SK-N-SH treated with all-trans-retinoic acid at 6 μM for 48 hours (cell line): ENCODE results near the gene SCMH1.

Experiments used
- ARNTL ChIP-seq: fragments of 450-650 bp; formaldehyde crosslinking; IDR thresholded peaks from 2 replicates; pipeline ENCODE4 v1.5.0; 2020; ENCODE audit warnings: low read depth, mild to moderate bottlenecking, moderate library complexity, borderline replicate concordance
- CSRNP3 ChIP-seq: fragments of 250-450 bp; sonication (Bioruptor Pico); IDR thresholded peaks from 2 replicates; pipeline ENCODE4 v1.5.1; 2021; ENCODE audit warnings: mild to moderate bottlenecking, moderate library complexity
- PATZ1 ChIP-seq: fragments of 250-450 bp; sonication (Bioruptor Pico); IDR thresholded peaks from 2 replicates; pipeline ENCODE4 v1.8.0; 2020; ENCODE audit warnings: mild to moderate bottlenecking, moderate library complexity, borderline replicate concordance
- ZFP3 ChIP-seq: fragments of 250-450 bp; sonication (Bioruptor Pico); IDR thresholded peaks from 2 replicates; pipeline ENCODE4 v1.5.0; 2020; ENCODE audit warnings: mild to moderate bottlenecking, moderate library complexity
- ZNF70 ChIP-seq: fragments of 450-650 bp; formaldehyde crosslinking; IDR thresholded peaks from 2 replicates; pipeline ENCODE4 v1.5.0; 2020; ENCODE audit warnings: mild to moderate bottlenecking, moderate library complexity
- ZNF8 ChIP-seq: fragments of 450-650 bp; formaldehyde crosslinking; IDR thresholded peaks from 2 replicates; pipeline ENCODE4 v1.5.0; 2020; ENCODE audit warnings: mild to moderate bottlenecking, moderate library complexity

GRCh38 chr1:41158147-41158875 lies 83.8 kb downstream of the SCMH1 start:
- TF ChIP-seq PATZ1 (CRISPR knock-in tag): no peak
- TF ChIP-seq CSRNP3 (CRISPR knock-in tag): no peak
- TF ChIP-seq ZFP3 (CRISPR knock-in tag): no peak
- no peak for TF ChIP-seq ARNTL (CRISPR knock-in tag)
- TF ChIP-seq ZNF70 (CRISPR knock-in tag): no peak
- no peak for TF ChIP-seq ZNF8 (CRISPR knock-in tag)
